HEK293 (cell line): Measurements from ENCODE around the gene UNC13A.

Source experiments
- HOXC10 ChIP-seq: sonication (generic); formaldehyde crosslinking; IDR thresholded peaks from 2 replicates; pipeline ENCODE4 v1.8.1; 2023; ENCODE audit warnings: mild to moderate bottlenecking, missing genetic modification reagents
- ZNF555 ChIP-seq: fragments of 450-650 bp; formaldehyde crosslinking; conservative IDR thresholded peaks from 2 replicates; pipeline ENCODE4 v1.5.1; 2017; ENCODE audit warnings: missing biosample characterization, mild to moderate bottlenecking, missing genetic modification characterization, inconsistent platforms

DNA sequence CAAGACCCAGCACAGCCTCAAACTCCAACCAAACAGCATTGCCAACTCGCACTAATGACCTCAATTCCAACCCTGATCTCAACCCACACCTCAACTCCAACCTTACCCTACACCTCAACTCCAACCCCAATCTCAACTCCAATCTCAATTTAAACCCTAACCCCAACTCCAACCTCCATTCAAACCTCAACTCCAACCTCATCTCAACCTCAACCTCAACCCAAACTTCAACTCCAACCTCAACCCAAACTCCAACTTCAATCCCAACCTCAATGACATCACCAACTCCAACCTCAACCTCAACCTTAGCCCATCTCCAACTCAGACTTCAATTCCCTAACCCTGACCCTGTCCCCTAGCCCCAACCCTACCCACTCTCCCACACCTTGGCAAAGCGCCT lies 58.4 kb downstream of the UNC13A start:
- TF ChIP-seq HOXC10 (CRISPR knock-in tag) (no peak), ZNF555 (tag by site-specific recombination) (no peak)
